ENCODE results near the gene RPS17.
"Not testable (repeated sequence)": the region's sequence is repeated elsewhere in the genome, so short reads cannot be mapped to it uniquely, and the experiment has no call there.

RPS17 gene

GRCh38 chr15:82507087-82507486 is 33.2 kb downstream of the RPS17 start:
- DNase-seq, result not testable (repeated sequence)

DNA sequence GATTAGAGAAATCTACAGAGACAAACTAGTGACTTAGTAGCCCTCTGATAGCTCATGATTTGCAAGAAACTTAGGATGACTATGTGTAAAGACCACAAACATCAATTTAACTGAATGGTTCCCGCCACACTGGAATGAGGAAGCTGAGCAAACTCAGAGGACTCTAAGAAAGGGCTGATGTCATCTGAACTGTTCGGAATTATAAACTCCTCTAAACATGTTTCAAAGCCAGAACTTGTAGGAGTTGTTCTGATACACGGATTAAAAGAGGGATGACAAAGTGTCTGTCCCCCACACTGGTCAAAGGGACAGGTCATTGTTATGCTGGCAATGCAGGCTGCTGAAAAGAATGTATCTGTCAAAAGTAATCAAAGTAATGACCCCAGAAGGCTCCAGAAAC is 34.4 kb downstream of the RPS17 start:
- not testable (repeated sequence) for DNase-seq

GRCh38 chr15:82504074-82504473 is 36.2 kb downstream of the RPS17 start:
- DNase-seq, result not testable (repeated sequence)

DNA sequence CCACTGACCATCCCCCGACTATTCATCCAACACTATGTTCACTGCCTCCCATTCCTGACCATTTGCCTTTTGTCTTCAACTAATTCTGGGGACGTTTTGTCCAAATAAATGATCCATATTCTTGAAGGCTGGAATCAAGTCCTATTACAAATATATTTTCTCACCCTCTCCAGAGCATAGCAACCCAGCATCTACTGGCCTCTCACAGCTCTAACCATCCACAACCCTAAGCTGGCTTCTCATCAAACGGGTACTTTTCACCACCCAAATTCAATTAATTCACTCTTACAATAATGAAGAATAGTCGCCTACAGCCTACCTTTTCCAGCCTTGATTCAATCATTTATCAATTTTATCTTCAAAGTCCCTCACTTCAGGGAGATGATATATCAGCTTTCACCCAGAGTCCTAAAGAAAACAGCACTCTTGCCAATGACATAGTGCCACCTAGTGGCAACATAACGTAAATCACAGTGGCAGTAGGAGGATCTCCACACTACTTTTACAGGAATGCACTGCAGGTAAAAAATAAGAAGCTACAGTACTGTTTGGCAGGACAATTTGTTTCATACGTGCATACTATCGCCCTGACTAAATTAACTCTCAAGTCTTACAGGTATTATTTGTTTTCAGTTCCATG is 37.4 kb downstream of the RPS17 start:
- not testable (repeated sequence) for DNase-seq

GRCh38 chr15:82500772-82501171 is 39.5 kb downstream of the RPS17 start:
- not testable (repeated sequence) for DNase-seq

DNA sequence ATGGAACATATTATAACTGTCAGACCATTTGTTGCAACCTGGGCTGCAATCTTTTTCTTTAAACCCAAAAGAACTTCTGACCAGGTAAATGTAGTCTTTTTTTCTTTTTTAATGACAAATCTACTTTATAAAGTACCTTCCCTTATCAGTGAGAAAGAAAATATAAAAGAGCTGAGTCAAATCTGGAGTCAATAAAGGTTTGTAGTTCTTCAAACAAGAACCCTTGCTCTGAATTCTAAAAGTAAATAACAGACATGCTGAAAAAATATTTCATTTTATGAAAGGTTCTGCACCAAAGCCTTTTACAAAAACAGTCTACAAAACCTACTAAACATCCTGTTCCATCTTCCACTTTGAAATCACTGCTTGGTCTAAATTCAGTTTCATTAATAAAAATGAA is 42.3 kb downstream of the RPS17 start:
- DNase-seq, result not testable (repeated sequence)

- DNase-seq, result not testable (repeated sequence)
Observed at GRCh38 chr15:82488250-82488649, 52.0 kb downstream of the RPS17 start.

DNA sequence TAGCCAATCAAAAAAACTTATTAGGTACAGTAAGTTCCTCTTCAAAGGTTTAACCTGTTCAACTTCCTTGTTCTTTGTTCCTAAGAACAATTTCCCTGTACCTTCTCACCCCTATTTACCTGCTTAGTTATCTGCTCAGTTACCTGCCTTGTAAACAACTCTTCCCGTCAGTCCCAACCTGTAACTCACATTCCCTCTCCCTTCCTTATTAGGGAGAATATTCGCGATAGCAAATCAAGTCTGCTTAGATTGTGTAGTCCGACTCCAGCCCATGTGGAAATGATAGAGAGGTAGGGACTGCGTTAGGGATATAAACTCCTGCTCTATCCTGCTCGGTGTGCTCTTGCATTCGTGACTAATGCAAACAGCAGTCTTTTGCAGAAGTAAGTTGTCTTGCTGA is 53.2 kb downstream of the RPS17 start:
- DNase-seq, result not testable (repeated sequence)
